Measurements from ENCODE around the gene DIRAS2.

Gene DIRAS2

DNA sequence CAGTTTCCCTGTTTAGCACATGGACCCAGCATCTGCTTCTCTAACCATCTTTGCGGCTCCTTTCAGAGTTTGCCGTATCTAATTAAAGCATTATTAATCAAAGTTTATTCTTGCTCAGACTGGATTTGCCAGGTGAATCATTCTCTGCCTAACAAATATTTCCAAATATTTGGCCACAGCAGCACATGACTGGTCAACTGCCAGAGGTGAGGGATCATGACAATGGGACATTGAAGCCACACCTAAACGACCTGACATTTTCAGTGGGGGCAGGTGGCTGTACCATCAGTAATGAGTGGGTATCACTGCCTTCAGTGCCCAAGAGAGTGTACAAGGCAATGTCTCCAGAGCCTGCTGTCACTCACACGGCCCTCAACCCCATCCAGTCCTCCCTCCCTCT, 80.4 kb downstream of the DIRAS2 start:
- H3K4me3 ChIP-seq (ENCODE audit: low read depth, low read length) = no peak overlapping the region
- no peak for DNase-seq (ENCODE audit: low read depth)
- TF ChIP-seq, protein P1, sequence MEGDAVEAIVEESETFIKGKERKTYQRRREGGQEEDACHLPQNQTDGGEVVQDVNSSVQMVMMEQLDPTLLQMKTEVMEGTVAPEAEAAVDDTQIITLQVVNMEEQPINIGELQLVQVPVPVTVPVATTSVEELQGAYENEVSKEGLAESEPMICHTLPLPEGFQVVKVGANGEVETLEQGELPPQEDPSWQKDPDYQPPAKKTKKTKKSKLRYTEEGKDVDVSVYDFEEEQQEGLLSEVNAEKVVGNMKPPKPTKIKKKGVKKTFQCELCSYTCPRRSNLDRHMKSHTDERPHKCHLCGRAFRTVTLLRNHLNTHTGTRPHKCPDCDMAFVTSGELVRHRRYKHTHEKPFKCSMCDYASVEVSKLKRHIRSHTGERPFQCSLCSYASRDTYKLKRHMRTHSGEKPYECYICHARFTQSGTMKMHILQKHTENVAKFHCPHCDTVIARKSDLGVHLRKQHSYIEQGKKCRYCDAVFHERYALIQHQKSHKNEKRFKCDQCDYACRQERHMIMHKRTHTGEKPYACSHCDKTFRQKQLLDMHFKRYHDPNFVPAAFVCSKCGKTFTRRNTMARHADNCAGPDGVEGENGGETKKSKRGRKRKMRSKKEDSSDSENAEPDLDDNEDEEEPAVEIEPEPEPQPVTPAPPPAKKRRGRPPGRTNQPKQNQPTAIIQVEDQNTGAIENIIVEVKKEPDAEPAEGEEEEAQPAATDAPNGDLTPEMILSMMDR (IDR thresholded peaks at IDR 0.05; ENCODE audit: control insufficient read depth, extremely low read depth, insufficient read depth) = no peak
